Astrocyte (in vitro differentiated cells and primary cell): ENCODE data around the gene DGKZ. TPM values are rescaled to one million over a fixed set of nuclear protein-coding genes. Genes with fewer than 3 reads are reported as not detected.
A peak's percentile ranks its signal among the peaks of the same experiment; 100 is the strongest.

ENCODE experiments used
- DNase-seq: peaks from one replicate; pipeline ENCODE4 v3.0.0-alpha.2; 2010; ENCODE audit warnings: low read depth
- FAIRE-seq: peaks from 2 replicates; lab custom pipeline; 2011; peaks lifted over from hg19 to GRCh38; lab: Jason Lieb, UNC
- H2AFZ ChIP-seq: 2 replicates; pipeline ENCODE4 v1.6.0; 2012; ENCODE audit warnings: low read depth, low read length, inconsistent platforms
- H3K27ac ChIP-seq: 2 replicates; pipeline ENCODE4 v1.5.1; 2011; ENCODE audit warnings: low read depth, low read length, inconsistent platforms
- H3K27me3 ChIP-seq: 2 replicates; pipeline ENCODE4 v1.6.0; 2011; ENCODE audit warnings: low read length, inconsistent platforms; ENCODE audit not compliant: insufficient read depth
- H3K36me3 ChIP-seq: 2 replicates; pipeline ENCODE4 v1.5.1; 2011; ENCODE audit warnings: low read length, inconsistent platforms; ENCODE audit not compliant: insufficient read depth
- H3K4me1 ChIP-seq: 2 replicates; pipeline ENCODE4 v1.5.1; 2011; ENCODE audit warnings: low read length, inconsistent platforms; ENCODE audit not compliant: insufficient read depth
- H3K4me2 ChIP-seq: 2 replicates; pipeline ENCODE4 v1.6.0; 2012; ENCODE audit warnings: low read length, inconsistent platforms
- H3K4me3 ChIP-seq: 2 replicates; pipeline ENCODE4 v1.5.1; 2011; ENCODE audit warnings: low read depth, mild to moderate bottlenecking, low read length, inconsistent platforms; ENCODE audit not compliant: insufficient read depth
- H3K79me2 ChIP-seq: 2 replicates; pipeline ENCODE4 v1.6.0; 2012; ENCODE audit warnings: mild to moderate bottlenecking, low read length, inconsistent platforms; ENCODE audit not compliant: insufficient read depth
- H3K9ac ChIP-seq: 2 replicates; pipeline ENCODE4 v1.6.0; 2012; ENCODE audit warnings: mild to moderate bottlenecking, low read length, inconsistent platforms
- H3K9me3 ChIP-seq: 2 replicates; pipeline ENCODE4 v1.5.1; 2012; ENCODE audit warnings: low read depth, mild to moderate bottlenecking, low read length, inconsistent platforms; ENCODE audit not compliant: insufficient read depth
- H4K20me1 ChIP-seq: 2 replicates; pipeline ENCODE4 v1.6.0; 2012; ENCODE audit warnings: low read length, inconsistent platforms; ENCODE audit not compliant: insufficient read depth
- H3K27ac Mint-ChIP-seq: one replicate; pipeline ENCODE4 v1.8.0; 2021; ENCODE audit warnings: mild to moderate bottlenecking, mixed read lengths; ENCODE audit not compliant: unreplicated experiment
- H3K27me3 Mint-ChIP-seq: one replicate; pipeline ENCODE4 v1.8.0; 2021; ENCODE audit warnings: low read depth, mixed read lengths; ENCODE audit not compliant: unreplicated experiment
- H3K36me3 Mint-ChIP-seq: one replicate; pipeline ENCODE4 v1.8.0; 2021; ENCODE audit warnings: low read depth, mixed read lengths; ENCODE audit not compliant: unreplicated experiment
- H3K4me1 Mint-ChIP-seq: one replicate; pipeline ENCODE4 v1.8.0; 2021; ENCODE audit warnings: low read depth, mixed read lengths; ENCODE audit not compliant: unreplicated experiment
- H3K4me3 Mint-ChIP-seq: one replicate; pipeline ENCODE4 v1.8.0; 2021; ENCODE audit warnings: mild to moderate bottlenecking, moderate library complexity, mixed read lengths; ENCODE audit not compliant: unreplicated experiment
- H3K9me3 Mint-ChIP-seq: one replicate; pipeline ENCODE4 v1.8.0; 2021; ENCODE audit warnings: mild to moderate bottlenecking, mixed read lengths; ENCODE audit not compliant: unreplicated experiment
- EZH2 ChIP-seq: IDR thresholded peaks from 2 replicates; pipeline ENCODE4 v1.6.1; 2012; ENCODE audit warnings: mild to moderate bottlenecking, low read length, inconsistent platforms; ENCODE audit not compliant: insufficient read depth
- total RNA-seq: library from RNA; stranded (reverse); gene quantifications from 2 replicates; pipeline ENCODE4 v1.2.1, GENCODE V29; 2021
- TF ChIP-seq, protein P1 (sequence below): IDR thresholded peaks from 2 replicates; pipeline ENCODE4 v1.5.1; 2011; ENCODE audit warnings: low read depth, mild to moderate bottlenecking, inconsistent platforms, low read length, moderate library complexity; ENCODE audit not compliant: insufficient read depth

DGKZ gene
- total RNA-seq, 1 donor from 2014 or later = 59.3 TPM

DNA sequence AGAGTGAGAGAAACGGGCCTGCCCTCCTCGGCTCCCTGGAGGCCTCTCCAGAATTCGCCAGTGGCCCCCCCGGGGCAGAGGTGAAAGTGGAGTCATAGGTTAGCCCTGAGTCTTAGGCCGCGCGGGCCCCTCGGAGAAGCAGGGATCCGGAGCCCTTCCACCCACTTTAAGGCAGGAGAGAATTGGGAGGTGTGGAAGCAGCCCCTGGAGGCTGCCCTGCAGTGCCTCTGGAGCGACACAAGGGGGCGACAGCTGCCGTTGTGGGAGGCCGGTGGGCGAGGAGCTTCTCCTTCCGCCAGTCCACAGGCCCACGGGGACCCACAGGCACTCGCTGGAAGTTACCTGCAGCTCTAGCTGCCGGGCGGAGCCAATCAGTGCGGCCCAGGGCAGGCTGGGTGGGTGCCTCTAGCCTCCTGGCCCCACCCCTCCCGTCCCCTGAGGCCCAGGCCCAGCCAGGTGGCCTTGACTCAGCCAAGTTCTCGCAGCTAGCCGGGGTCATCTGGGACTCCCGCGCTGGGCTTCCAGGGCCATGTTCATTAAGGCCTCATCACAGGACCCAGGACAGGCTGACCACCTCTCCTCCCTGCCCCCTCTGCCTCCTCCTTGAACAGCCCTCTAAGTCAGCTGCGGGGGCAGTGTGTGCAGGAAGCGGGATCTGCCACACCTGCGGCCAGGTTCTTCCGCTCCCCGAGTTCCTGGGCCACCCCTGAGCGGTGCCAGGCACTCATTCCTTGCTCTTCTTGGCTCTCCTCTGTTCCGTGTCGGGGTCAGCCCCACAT is 5.0 kb downstream of the DGKZ start:
- H3K9me3 ChIP-seq = no peaks in the 10 kb centered on the region
- FAIRE-seq (no peak), DNase-seq (no peak)
- Mint-ChIP-seq H3K27me3 (no peaks in the 10 kb centered on the region), H3K4me3 (no peak overlapping the region), H3K4me1 (peaks cover 20% of the 10 kb centered on the region), H3K36me3 (peaks cover 6% of the 10 kb centered on the region), H3K9me3 (no peaks in the 10 kb centered on the region), H3K27ac (no peak overlapping the region)
- no peak overlapping the region for H3K27ac ChIP-seq
- no peaks in the 10 kb centered on the region for H3K27me3 ChIP-seq
- no peak overlapping the region for H3K9ac ChIP-seq
- no peaks in the 10 kb centered on the region for H3K36me3 ChIP-seq
- TF ChIP-seq, protein P1, sequence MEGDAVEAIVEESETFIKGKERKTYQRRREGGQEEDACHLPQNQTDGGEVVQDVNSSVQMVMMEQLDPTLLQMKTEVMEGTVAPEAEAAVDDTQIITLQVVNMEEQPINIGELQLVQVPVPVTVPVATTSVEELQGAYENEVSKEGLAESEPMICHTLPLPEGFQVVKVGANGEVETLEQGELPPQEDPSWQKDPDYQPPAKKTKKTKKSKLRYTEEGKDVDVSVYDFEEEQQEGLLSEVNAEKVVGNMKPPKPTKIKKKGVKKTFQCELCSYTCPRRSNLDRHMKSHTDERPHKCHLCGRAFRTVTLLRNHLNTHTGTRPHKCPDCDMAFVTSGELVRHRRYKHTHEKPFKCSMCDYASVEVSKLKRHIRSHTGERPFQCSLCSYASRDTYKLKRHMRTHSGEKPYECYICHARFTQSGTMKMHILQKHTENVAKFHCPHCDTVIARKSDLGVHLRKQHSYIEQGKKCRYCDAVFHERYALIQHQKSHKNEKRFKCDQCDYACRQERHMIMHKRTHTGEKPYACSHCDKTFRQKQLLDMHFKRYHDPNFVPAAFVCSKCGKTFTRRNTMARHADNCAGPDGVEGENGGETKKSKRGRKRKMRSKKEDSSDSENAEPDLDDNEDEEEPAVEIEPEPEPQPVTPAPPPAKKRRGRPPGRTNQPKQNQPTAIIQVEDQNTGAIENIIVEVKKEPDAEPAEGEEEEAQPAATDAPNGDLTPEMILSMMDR = peak; percentile 53
- no peak for TF ChIP-seq EZH2
- no peak overlapping the region for H3K4me3 ChIP-seq
- no peak overlapping the region for H2AFZ ChIP-seq
- H3K4me2 ChIP-seq = no peak overlapping the region
- peaks cover 85% of the 10 kb centered on the region for H3K79me2 ChIP-seq
- H4K20me1 ChIP-seq = peaks cover 81% of the 10 kb centered on the region
- H3K4me1 ChIP-seq = peaks cover 12% of the 10 kb centered on the region

DNA sequence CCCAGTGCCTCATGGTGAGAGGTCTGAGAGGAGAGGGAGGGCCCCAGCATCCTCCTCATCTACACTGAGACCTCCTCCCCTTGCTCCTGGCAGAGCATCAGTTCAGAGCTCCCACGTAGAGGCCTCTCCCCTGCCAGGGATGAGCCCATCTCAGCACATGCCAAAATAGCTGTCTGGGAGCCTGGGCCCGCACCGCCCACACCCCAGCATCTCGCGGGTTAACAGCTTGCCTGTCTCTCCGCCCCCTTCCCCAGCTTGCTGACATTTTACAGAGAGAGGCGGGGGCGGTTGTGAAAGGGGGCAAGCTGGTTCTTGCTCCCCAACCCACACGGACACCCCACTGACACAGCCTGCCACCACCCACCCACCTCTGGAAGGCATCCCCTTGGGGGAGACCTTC is 6.4 kb downstream of the DGKZ start:
- no peak overlapping the region for H3K9ac ChIP-seq
- H3K27ac ChIP-seq = no peak overlapping the region
- no peak for FAIRE-seq
- H3K79me2 ChIP-seq = peaks cover 80% of the 10 kb centered on the region
- TF ChIP-seq, protein P1 = no peak
- TF ChIP-seq EZH2 = no peak
- H4K20me1 ChIP-seq = peaks cover 78% of the 10 kb centered on the region
- H3K27me3 ChIP-seq = no peaks in the 10 kb centered on the region
- H3K4me1 Mint-ChIP-seq = peaks cover 17% of the 10 kb centered on the region
- H3K36me3 ChIP-seq = no peaks in the 10 kb centered on the region
- peaks cover 6% of the 10 kb centered on the region for H3K36me3 Mint-ChIP-seq
- H3K4me3 Mint-ChIP-seq = no peak overlapping the region
- no peaks in the 10 kb centered on the region for H3K9me3 ChIP-seq
- no peaks in the 10 kb centered on the region for H3K9me3 Mint-ChIP-seq
- DNase-seq = no peak
- H3K4me1 ChIP-seq = peaks cover 4% of the 10 kb centered on the region
- no peak overlapping the region for H2AFZ ChIP-seq
- H3K4me3 ChIP-seq = no peak overlapping the region
- H3K27ac Mint-ChIP-seq = no peak overlapping the region
- H3K4me2 ChIP-seq = no peak overlapping the region
- H3K27me3 Mint-ChIP-seq = no peaks in the 10 kb centered on the region

DNA sequence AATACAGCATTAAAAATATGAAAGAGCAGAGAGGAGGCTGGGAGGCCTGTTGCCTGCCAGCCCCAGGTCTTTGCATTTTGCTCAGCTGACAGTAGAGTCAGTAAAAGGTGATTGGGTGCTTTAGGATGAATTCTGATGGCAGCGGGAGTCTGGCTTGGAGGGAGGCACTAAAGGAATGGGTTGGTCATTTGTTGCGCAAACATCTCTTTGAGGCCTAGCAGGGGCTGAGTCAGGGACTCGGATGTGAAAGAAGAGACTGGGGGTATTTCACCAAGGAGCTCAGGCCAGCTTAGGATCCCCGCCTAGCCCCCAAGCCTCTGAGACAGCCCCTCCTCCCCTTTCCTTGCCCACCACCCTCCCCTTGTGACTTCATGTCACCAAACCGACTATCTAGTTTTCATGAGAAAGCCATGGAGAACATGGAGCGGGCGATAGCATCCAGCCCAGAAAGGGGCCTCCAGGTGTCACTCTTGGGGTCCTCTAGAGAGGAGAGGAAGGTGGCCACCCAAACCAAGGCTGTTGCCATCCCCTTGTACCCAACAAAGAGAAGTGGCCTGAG is 9.7 kb downstream of the DGKZ start:
- H3K4me1 Mint-ChIP-seq = peaks cover 13% of the 10 kb centered on the region
- Histone ChIP-seq H3K79me2 (peaks cover 65% of the 10 kb centered on the region), H2AFZ (no peak overlapping the region), H3K36me3 (no peaks in the 10 kb centered on the region), H3K9me3 (no peaks in the 10 kb centered on the region), H3K9ac (no peak overlapping the region), H3K4me1 (peaks cover 13% of the 10 kb centered on the region), H4K20me1 (peaks cover 62% of the 10 kb centered on the region), H3K4me2 (no peak overlapping the region), H3K4me3 (no peak overlapping the region), H3K27me3 (no peaks in the 10 kb centered on the region), H3K27ac (no peak overlapping the region)
- peak overlapping the region; percentile 77 for H3K27ac Mint-ChIP-seq
- H3K36me3 Mint-ChIP-seq = peaks cover 6% of the 10 kb centered on the region
- H3K27me3 Mint-ChIP-seq = no peaks in the 10 kb centered on the region
- no peaks in the 10 kb centered on the region for H3K9me3 Mint-ChIP-seq
- DNase-seq = peak; percentile 29
- no peak for FAIRE-seq
- peak overlapping the region; percentile 47 for H3K4me3 Mint-ChIP-seq
- TF ChIP-seq, protein P1 = no peak
- TF ChIP-seq EZH2 = no peak
